SK-N-MC (cell line): Measurements from ENCODE around the gene PIK3CD.

Experiments used
- EZH2 ChIP-seq: fragments of 200-600 bp; sonication (generic); IDR thresholded peaks from one replicate; pipeline ENCODE4 v1.6.1; 2017; ENCODE audit warnings: antibody characterized with exemption
- POLR2AphosphoS5 ChIP-seq: IDR thresholded peaks from 2 replicates; pipeline ENCODE4 v1.6.1; 2012; ENCODE audit warnings: mild to moderate bottlenecking, low read depth, low read length, borderline replicate concordance

- no peak for TF ChIP-seq POLR2AphosphoS5
- no peak for TF ChIP-seq EZH2
Measured at GRCh38 chr1:9700340-9700739, 48.8 kb downstream of the PIK3CD start.
